Measurements from ENCODE around the gene IST1. TPM values are rescaled to one million over a fixed set of nuclear protein-coding genes. Genes with fewer than 3 reads are reported as not detected.

IST1 gene
- total RNA-seq, 1 donor from 2014 or later, result 309 TPM

DNA sequence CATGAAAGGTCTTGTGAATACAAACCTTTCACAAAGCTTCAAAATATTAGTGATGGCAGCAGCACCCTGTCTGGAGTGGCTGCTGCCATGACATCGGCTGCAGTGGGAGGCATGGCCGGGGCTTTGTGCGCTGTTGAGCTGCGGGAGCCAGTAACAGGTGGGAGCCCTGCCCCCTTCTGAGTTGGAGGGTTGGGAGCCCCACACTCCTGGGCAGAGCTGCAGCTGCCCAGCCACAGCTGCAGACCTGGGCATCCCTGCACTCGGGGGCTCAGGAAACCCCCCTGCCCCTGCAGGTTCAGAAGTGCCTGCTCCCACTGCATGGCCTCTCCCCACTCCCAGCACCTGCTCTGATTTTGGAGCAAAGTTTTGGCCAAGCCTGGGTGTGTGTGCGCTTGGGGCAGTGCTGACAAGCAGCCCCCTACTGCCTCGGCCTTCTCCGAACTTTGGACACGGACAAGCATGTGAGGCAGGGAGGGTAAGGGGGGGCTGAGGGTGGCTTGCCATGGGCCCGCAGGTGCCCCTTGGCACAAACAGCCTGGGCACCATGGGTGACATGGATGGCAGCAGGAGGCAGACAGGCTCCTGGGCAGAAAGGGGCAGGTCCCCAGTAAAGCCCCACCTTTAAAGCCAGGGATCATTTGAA lies 42.7 kb downstream of the IST1 start:
- no peak for DNase-seq (ENCODE audit: low spot score in 2 of 2, unreplicated experiment in 2 of 2)
- H3K4me3 Mint-ChIP-seq, result no peak overlapping the region
- peaks cover 10% of the 10 kb centered on the region for H3K4me1 Mint-ChIP-seq
- H3K36me3 Mint-ChIP-seq, result peaks cover 6% of the 10 kb centered on the region
- no peak overlapping the region for H3K27ac Mint-ChIP-seq
- no peaks in the 10 kb centered on the region for H3K27me3 Mint-ChIP-seq (ENCODE audit: low read depth)
- H3K9me3 Mint-ChIP-seq, result no peaks in the 10 kb centered on the region
- TF ChIP-seq, protein P1, sequence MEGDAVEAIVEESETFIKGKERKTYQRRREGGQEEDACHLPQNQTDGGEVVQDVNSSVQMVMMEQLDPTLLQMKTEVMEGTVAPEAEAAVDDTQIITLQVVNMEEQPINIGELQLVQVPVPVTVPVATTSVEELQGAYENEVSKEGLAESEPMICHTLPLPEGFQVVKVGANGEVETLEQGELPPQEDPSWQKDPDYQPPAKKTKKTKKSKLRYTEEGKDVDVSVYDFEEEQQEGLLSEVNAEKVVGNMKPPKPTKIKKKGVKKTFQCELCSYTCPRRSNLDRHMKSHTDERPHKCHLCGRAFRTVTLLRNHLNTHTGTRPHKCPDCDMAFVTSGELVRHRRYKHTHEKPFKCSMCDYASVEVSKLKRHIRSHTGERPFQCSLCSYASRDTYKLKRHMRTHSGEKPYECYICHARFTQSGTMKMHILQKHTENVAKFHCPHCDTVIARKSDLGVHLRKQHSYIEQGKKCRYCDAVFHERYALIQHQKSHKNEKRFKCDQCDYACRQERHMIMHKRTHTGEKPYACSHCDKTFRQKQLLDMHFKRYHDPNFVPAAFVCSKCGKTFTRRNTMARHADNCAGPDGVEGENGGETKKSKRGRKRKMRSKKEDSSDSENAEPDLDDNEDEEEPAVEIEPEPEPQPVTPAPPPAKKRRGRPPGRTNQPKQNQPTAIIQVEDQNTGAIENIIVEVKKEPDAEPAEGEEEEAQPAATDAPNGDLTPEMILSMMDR (IDR thresholded peaks at IDR 0.05; ENCODE audit: unreplicated experiment), result no peak

DNA sequence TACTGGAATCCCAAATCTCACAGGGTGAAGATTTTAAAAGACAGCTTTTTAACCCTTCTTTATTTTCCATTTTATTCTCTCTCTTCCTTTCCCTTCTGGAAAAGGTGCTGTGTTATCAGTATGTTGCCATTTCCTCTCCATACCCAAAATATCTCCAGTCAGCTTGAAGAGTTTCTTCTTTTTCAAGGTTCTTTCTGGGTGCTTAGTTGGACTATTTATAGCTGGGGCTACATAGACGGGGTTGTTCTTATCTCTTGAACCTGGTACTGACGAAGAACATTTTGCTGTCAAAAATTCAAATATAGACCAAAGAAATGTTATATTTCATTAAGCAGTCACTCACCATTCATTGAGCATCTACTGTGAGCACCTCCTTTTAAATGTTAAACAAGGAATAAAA lies 48.6 kb downstream of the IST1 start:
- TF ChIP-seq, protein P1 (IDR thresholded peaks at IDR 0.05; ENCODE audit: unreplicated experiment), result no peak
- Mint-ChIP-seq H3K36me3 (no peaks in the 10 kb centered on the region), H3K27ac (no peak overlapping the region), H3K27me3 (ENCODE audit: low read depth) (peaks cover 5% of the 10 kb centered on the region), H3K4me1 (no peaks in the 10 kb centered on the region), H3K9me3 (no peaks in the 10 kb centered on the region), H3K4me3 (no peak overlapping the region)
- no peak for DNase-seq (ENCODE audit: low spot score in 2 of 2, unreplicated experiment in 2 of 2)

DNA sequence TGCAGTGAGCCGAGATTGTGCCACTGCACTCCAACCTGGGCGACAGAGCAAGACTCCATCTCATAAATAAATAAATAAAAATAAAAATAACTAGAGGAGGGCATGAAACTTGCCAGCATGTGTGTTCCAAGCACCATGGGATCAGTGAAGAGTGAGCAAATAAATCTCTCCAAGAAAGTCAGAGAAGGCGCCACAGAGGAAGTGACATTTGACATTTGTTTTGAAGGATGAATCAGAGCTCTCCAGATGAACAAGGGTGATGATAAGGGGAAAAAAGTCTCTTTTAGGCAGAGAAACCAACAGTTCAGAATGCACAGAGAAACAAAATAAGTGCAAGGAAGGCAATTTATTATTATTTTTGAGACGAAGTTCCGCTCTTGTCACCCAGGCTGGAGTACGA lies 50.3 kb downstream of the IST1 start:
- Mint-ChIP-seq H3K4me1 (no peaks in the 10 kb centered on the region), H3K9me3 (no peaks in the 10 kb centered on the region), H3K27me3 (ENCODE audit: low read depth) (peaks cover 5% of the 10 kb centered on the region), H3K27ac (no peak overlapping the region), H3K4me3 (no peak overlapping the region), H3K36me3 (no peaks in the 10 kb centered on the region)
- TF ChIP-seq, protein P1 (IDR thresholded peaks at IDR 0.05; ENCODE audit: unreplicated experiment), result no peak
- no peak for DNase-seq (ENCODE audit: low spot score in 2 of 2, unreplicated experiment in 2 of 2)

DNA sequence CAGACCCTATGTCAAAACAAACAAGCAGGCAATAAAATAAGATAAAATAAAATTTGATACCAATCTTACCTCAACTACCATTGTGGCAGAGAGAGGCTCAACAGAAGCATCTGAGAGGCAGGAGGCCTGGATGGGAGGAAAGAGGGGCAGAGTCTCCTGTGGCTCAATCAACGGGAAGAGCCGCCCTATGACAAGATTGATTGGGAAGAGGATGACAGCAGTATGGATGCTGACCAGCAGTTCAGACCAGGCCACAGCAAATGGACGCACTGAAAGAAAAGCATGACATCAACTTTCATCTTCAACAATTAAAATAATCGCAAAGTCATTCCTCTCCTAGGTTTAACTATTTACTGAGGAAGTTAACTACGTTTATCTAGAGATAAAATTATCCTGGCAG lies 57.5 kb downstream of the IST1 start:
- H3K27me3 Mint-ChIP-seq (ENCODE audit: low read depth), result no peaks in the 10 kb centered on the region
- DNase-seq (ENCODE audit: low spot score in 2 of 2, unreplicated experiment in 2 of 2), result no peak
- H3K27ac Mint-ChIP-seq, result no peak overlapping the region
- peaks cover 4% of the 10 kb centered on the region for H3K9me3 Mint-ChIP-seq
- TF ChIP-seq, protein P1 (IDR thresholded peaks at IDR 0.05; ENCODE audit: unreplicated experiment), result no peak
- no peak overlapping the region for H3K4me3 Mint-ChIP-seq
- H3K36me3 Mint-ChIP-seq, result no peaks in the 10 kb centered on the region
- no peaks in the 10 kb centered on the region for H3K4me1 Mint-ChIP-seq

DNA sequence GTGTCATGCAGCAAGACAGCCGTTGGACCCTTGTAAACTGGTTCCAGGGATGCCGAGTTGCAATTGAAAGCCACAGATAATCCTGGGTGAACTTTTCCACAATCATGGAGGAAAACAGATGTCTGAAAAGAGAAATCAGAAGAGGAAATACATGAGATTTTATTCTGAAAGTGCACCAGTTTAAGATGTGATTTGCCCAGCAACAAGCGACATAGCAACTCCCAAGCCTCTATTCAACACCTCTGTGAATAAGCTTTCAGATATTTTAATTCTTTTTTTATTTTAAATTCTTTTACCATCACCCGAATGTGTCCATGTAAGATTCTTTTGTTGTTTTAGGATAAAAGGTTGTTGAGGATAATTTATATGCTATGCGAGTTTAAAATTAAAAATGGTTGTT lies 58.8 kb downstream of the IST1 start:
- Mint-ChIP-seq H3K36me3 (no peaks in the 10 kb centered on the region), H3K27ac (no peak overlapping the region), H3K27me3 (ENCODE audit: low read depth) (no peaks in the 10 kb centered on the region), H3K4me1 (no peaks in the 10 kb centered on the region), H3K9me3 (peaks cover 4% of the 10 kb centered on the region), H3K4me3 (no peak overlapping the region)
- DNase-seq (ENCODE audit: low spot score in 2 of 2, unreplicated experiment in 2 of 2), result no peak
- TF ChIP-seq, protein P1 (IDR thresholded peaks at IDR 0.05; ENCODE audit: unreplicated experiment), result no peak

Measured in mesothelial cell of epicardium (in vitro differentiated cells).